Measurements from ENCODE around the gene SORBS2. TPM values are rescaled to one million over a fixed set of nuclear protein-coding genes. Genes with fewer than 3 reads are reported as not detected.

Gene SORBS2
- total and polyA plus RNA-seq, 2 donors (not counting 3 experiments of a cell fraction or from before 2014, with no cell fraction given) = 69.8 to 82.5 TPM

- Histone ChIP-seq H3K4me1 (ENCODE audit: control insufficient read depth, extremely low read depth, insufficient read depth, low read length) (peaks cover 9% of the 10 kb centered on the region), H3K4me2 (ENCODE audit: insufficient read depth, low read length) (no peak overlapping the region), H3K4me3 (replicated peaks in 1 of 3; ENCODE audit: insufficient read depth in 1 of 3, low read depth in 1 of 3, low read length in 3 of 3) (no peak overlapping the region), H3K9ac (replicated peaks; ENCODE audit: extremely low read depth, insufficient read depth, low read length) (no peak overlapping the region), H3K9me1 (replicated peaks; ENCODE audit: control insufficient read depth, extremely low read depth, insufficient read depth, low read length) (no peaks in the 10 kb centered on the region), H4K20me1 (replicated peaks; ENCODE audit: control insufficient read depth, extremely low read depth, insufficient read depth, low read length) (no peaks in the 10 kb centered on the region), H3K9me3 (replicated peaks; ENCODE audit: control insufficient read depth, insufficient read depth, low read length) (no peaks in the 10 kb centered on the region), H2AFZ (ENCODE audit: low read depth, low read length) (no peak overlapping the region), H3K27ac (ENCODE audit: insufficient read depth, low read depth, low read length) (no peak overlapping the region), H3K27me3 (ENCODE audit: control insufficient read depth in 2 of 2, insufficient read depth in 2 of 2, low read length in 2 of 2) (no peaks in the 10 kb centered on the region), H3K79me2 (ENCODE audit: control insufficient read depth, insufficient read depth, low read length) (no peaks in the 10 kb centered on the region), H3K36me3 (ENCODE audit: control insufficient read depth in 2 of 2, extremely low read depth in 1 of 2, insufficient read depth in 2 of 2, low read length in 2 of 2) (no peaks in the 10 kb centered on the region)
- no peak for DNase-seq (ENCODE audit: low read depth, low spot score)
- ChIA-PET POLR2A (no interaction called here), CTCF (no interaction called here)
- FAIRE-seq = no peak
- dilution Hi-C loops (cut with MboI; ENCODE audit: extremely low pct_ligation_motif_present, low sequenced_read_pairs) (no loop called here), intact Hi-C loops (cut with micrococcal nuclease) (no loop called here)
- TF ChIP-seq FOS (IDR thresholded peaks at IDR 0.05; ENCODE audit: borderline replicate concordance, insufficient read depth, low read length) (no peak), MAX (IDR thresholded peaks at IDR 0.05; ENCODE audit: insufficient read depth, insufficient read length) (no peak), POLR2A (IDR thresholded peaks at IDR 0.05; ENCODE audit: low read depth, low read length) (no peak), JUN (IDR thresholded peaks at IDR 0.05; ENCODE audit: borderline replicate concordance, insufficient read depth, insufficient read length, low read depth) (no peak), POLR2AphosphoS5 (IDR thresholded peaks at IDR 0.05; ENCODE audit: insufficient read depth, low read depth, low read length) (no peak), EZH2 (IDR thresholded peaks at IDR 0.05; ENCODE audit: borderline replicate concordance, low read depth, low read length, severe bottlenecking) (no peak), GATA2 (IDR thresholded peaks at IDR 0.05; ENCODE audit: insufficient read depth, insufficient read length, low read depth, low read length) (no peak), CTCF (IDR thresholded peaks at IDR 0.05; ENCODE audit: extremely low read depth in 1 of 2, insufficient read depth in 1 of 2, low read depth in 1 of 2, low read length in 2 of 2) (no peak)
- no TSS peak for BruUV-seq (replicated peaks)
Measured at GRCh38 chr4:185820146-185821028, 8.4 kb upstream of the SORBS2 start.

All from endothelial cell of umbilical vein (primary cell).